DMS53 (cell line): ENCODE data around the gene MXRA7.
"Not testable (repeated sequence)": the region's sequence is repeated elsewhere in the genome, so short reads cannot be mapped to it uniquely, and the experiment has no call there.

Source experiments
- DNase-seq: peaks from one replicate; lab custom pipeline; 2025; lab: John Stamatoyannopoulos, UW

MXRA7 gene

DNA sequence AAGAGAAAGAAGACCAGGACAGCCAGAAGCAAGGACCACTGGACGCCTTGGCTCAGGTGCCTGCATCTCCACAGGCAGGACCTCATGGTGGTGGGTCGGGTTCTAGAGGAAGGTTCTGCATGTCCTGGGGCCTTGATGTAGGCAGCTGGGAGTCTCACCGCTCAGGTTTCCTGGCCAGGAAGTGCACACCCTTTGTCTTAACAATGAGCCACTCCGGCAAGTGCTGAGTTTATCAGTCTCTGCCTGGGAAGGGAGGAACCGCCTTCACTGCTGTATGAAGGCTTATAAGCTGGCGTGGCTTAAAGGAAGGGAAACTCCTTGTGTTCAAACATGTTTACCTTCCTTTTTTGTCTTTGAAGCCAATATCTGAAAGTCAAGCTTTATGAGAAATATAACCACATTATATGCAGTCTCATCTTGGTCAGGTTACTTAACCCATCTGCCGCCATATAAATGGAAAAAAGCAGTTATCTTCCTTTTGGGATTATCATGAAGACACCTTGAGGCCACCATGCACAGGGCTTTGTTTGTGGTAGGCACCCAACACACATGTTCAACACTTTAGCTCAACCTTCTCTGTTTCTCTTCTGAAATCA, 67.1 kb downstream of the MXRA7 start, which contains the start of gene ST6GALNAC1:
ST6GALNAC1 (minus strand) TSS at position 205 of the 596 bp plus-strand sequence; CDS start at position 86, 119 bp downstream.
- peak; percentile 61 for DNase-seq

DNA sequence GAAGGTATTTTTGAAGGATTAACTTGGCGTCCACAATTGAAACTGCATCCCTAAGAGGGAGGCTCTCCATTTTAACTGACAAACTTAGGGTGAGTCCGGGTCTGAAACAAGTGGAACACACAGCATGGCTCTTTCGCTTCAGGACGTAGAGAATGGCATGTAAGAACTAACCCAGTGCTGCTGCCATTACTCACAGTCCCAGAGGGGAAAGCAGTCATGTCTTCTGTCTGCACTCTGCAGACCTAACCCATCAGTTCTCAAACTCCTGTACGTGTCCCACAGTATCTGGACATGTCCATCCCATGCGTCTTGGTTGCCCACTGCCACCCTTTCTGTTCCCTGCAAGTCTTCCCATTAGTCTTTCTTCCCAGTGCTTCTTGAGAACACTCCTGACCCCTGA, 67.8 kb downstream of the MXRA7 start:
- no peak for DNase-seq

DNA sequence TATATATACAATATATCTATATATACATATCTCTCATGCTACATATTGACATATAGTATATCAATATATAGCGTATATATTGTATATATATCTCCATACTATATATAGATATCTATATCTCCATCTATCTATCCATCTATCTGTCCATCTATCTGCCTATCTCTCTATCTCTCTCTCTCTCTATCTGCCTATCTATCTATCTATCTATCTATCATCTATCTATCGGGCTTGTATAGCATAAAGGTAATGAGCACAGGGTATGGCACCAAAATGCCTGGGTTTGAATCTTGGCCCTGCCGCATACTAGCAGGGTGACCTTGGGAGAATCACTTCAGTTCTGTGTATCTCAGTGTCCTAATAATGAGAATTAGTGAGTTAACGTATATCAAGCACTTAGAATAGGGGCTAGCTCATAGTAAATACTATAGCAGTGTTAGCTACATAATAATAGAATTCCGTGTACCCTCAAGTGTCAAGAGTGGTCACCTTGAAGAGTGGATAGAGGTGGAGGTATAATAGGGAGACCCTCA, 68.7 kb downstream of the MXRA7 start:
- no peak for DNase-seq

DNA sequence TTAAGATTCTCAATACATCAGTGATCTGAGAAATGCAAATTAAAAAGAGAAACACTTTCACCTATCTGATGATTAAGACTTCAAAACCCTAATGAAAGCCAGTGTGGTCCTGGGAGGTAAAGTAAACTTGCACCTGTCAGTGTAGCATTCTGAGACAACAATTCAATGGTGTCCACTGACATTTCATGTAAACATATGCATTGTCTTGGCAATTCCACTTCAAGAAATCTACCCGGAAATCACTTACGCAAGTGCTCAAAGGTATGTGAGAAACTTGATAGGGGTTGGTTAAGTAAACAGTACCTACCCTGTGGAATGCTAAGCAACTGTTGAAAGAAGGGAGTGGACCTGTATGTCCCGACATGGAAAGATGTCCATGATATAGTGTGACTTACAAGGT, 69.3 kb downstream of the MXRA7 start:
- peak; percentile 87 for DNase-seq

DNA sequence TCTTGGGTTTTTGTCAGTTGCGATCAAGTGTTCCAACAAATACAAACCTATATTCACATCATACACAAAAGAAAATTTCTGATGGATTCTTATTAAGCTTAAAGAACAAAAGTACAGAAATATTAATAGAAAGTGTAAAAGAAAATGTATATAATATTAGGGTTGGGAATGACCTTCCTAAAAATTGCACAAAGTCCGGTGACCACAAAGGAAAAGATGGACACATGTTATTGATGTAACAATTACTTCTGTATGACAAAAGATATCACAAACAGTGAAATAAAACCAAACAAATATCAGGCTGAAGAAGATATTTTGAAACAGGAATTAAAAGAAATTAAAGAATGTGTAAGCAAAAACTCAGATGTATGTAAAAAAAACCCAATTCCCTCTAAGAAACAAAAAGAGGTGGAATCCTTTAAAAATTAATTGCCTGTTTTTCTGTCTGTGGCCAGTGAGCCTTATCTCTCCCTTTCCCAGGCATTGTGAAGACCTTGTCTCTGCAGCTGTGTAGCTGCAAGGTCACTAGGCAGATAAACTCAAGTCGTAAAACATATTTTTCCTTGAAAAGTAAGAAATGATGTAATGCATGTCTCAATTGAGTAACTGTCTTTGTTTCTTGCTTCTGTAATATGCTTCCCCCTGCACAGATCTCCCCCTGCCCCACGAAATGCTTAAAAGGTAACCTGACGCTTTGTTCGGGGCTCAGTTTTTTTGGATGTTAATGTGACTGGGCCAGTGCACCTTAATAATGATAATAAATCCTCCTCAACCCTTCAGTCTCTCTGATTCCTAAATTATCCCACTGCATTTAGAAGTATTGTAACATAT, 70.0 kb downstream of the MXRA7 start:
- DNase-seq = no peak

GRCh38 chr17:76638263-76638662, 72.5 kb downstream of the MXRA7 start:
- no peak for DNase-seq

DNA sequence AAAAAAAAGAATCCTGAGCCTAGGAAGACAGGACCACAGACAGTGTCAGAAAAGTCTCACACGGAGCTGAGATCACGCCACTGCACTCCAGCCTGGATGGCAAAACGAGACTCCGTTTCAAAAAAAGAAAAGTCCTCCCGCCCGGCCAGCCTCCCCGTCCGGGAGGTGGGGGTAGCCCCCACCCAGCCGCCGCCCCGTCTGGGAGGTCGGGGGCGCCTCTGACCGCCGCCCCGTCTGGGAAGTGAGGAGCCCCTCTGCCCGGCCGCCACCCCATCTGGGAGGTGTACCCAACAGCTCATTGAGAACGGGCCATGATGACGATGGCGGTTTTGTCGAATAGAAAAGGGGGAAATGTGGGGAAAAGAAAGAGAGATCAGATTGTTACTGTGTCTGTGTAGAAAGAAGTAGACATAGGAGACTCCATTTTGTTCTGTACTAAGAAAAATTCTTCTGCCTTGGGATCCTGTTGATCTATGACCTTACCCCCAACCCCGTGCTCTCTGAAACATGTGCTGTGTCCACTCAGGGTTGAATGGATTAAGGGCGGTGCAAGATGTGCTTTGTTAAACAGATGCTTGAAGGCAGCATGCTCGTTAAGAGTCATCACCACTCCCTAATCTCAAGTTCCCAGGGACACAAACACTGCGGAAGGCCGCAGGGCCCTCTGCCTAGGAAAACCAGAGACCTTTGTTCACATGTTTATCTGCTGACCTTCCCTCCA, 74.1 kb downstream of the MXRA7 start:
- DNase-seq = not testable (repeated sequence)

DNA sequence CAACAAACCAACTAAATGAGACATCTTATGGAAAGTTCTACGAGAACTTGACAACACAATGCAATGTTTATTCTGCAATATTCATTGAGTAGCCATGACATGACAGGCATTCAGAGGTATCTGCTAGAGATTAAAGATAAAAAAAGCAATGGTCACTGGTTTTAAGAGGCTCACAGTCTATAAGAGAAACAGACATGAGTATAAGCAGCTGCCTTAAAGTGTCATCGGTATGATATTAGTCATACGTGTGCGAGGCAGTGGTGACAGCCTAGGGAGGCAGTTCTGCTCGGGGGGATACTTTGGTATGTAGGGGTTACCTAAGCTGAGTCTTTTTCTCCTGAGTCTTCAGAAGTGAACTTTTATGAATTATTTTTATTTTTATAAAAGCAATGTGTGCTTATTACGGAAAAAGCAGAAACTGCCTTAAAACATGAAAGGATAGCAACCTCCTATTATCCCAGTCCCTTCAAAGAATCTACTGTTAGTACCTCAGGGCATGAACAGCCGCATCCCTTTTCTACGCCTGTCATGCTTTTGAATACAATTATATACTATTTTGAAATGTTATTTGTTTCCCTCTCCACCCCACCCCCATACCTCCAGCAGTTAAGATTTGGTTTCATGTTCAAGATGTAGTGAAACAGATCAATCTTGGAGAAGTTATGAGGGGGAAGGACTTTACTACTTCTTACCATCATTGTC, 75.0 kb downstream of the MXRA7 start:
- no peak for DNase-seq

GRCh38 chr17:76635039-76635438, 75.7 kb downstream of the MXRA7 start:
- no peak for DNase-seq

GRCh38 chr17:76633628-76634328, 77.0 kb downstream of the MXRA7 start:
- DNase-seq = no peak

DNA sequence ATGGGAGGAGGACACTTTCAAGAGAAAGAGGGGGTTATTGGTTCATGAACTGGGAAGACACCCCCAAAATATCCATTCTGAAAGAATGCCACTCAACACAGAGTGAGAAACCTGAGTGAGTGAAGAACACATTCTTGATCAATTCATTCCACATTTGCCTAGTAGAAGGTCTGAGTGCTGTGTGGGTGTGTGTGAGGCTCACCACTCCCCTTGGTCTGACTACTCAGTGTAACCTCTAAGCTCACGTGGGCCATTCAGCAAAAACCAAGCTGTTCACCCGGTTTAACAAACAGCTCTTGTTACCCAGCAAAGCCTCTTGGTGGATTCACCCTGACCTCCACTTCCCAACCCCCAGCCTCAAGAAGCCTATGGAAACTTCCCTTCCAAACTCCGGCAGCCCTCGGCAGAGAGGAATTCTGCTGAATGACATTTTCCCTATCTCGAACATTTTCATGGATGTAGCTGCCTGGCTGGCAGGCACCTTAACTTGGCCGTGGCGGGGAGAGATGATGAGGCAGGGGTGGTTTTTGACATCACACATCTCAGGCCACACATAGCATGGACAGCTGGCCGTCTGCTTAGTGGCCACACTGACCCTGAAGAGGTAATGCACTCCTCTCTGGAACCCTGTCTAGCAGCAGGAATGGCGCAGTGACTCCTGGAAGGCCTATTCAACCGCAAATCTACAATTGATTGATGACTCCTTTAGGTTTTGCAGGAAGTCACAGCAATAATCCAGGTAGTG, 78.8 kb downstream of the MXRA7 start:
- no peak for DNase-seq

- no peak for DNase-seq
Measured at GRCh38 chr17:76630151-76630550, 80.6 kb downstream of the MXRA7 start.
